Left renal cortex interstitium (tissue), 4 donors: Measurements from ENCODE around the gene MOV10L1. TPM values are rescaled to one million over a fixed set of nuclear protein-coding genes. Genes with fewer than 3 reads are reported as not detected.
"Not testable (repeated sequence)": the region's sequence is repeated elsewhere in the genome, so short reads cannot be mapped to it uniquely, and the experiment has no call there.

Source experiments
- DNase-seq, 4 donors: peaks; one replicate each; pipeline ENCODE4 v3.0.0-alpha.2; 2013; ENCODE audit warnings: low read depth in 4 of 4, low spot score in 2 of 4, missing footprints in 1 of 4
- polyA plus RNA-seq, 4 donors: library from polyadenylated mRNA; unstranded; fragments of 120-200 nt; gene quantifications; one replicate each; pipeline ENCODE4 v1.2.1, GENCODE V29; 2013; ENCODE audit not compliant: insufficient read length in 4 of 4

The MOV10L1 gene
- polyA plus RNA-seq, 4 donors, result 0.37 to 1.2 (median 0.86) TPM

- no peak for DNase-seq
Measured at GRCh38 chr22:50076646-50077535, 12.9 kb upstream of the MOV10L1 start.

GRCh38 chr22:50078246-50078645, 11.6 kb upstream of the MOV10L1 start:
- no peak for DNase-seq

- DNase-seq, result no peak
Measured at GRCh38 chr22:50078761-50079160, 11.0 kb upstream of the MOV10L1 start.

GRCh38 chr22:50080077-50080465, 9.7 kb upstream of the MOV10L1 start:
- DNase-seq, result no peak

- no peak for DNase-seq
Measured at GRCh38 chr22:50081426-50082196, 8.2 kb upstream of the MOV10L1 start.

GRCh38 chr22:50082197-50082715, 7.5 kb upstream of the MOV10L1 start:
- no peak for DNase-seq

GRCh38 chr22:50082961-50083461, 6.8 kb upstream of the MOV10L1 start:
- DNase-seq, result no peak

GRCh38 chr22:50083462-50084079, 6.2 kb upstream of the MOV10L1 start:
- no peak for DNase-seq

- no peak for DNase-seq
Measured at GRCh38 chr22:50084080-50084477, 5.7 kb upstream of the MOV10L1 start.

GRCh38 chr22:50084614-50085021, 5.2 kb upstream of the MOV10L1 start:
- no peak for DNase-seq

- no peak for DNase-seq
Measured at GRCh38 chr22:50085211-50085972, 4.4 kb upstream of the MOV10L1 start, which contains the start of gene MLC1. Gene MLC1 (minus strand): TSS chr22:50085426. CDS start chr22:50084902, 524 bp downstream.

- no peak for DNase-seq
Measured at GRCh38 chr22:50086526-50086925, 3.3 kb upstream of the MOV10L1 start.

GRCh38 chr22:50086975-50087374, 2.8 kb upstream of the MOV10L1 start:
- not testable (repeated sequence) for DNase-seq

GRCh38 chr22:50087646-50088045, 2.2 kb upstream of the MOV10L1 start:
- DNase-seq, result no peak

- no peak for DNase-seq
Measured at GRCh38 chr22:50088096-50088495, 1.7 kb upstream of the MOV10L1 start.

GRCh38 chr22:50089231-50089630, 575 bp upstream of the MOV10L1 start:
- no peak for DNase-seq

- no peak for DNase-seq
Measured at GRCh38 chr22:50090412-50090714, 557 bp downstream of the MOV10L1 start.

GRCh38 chr22:50091092-50091768, 1.4 kb downstream of the MOV10L1 start:
- DNase-seq, result no peak

- no peak for DNase-seq
Measured at GRCh38 chr22:50092342-50092741, 2.5 kb downstream of the MOV10L1 start.

- no peak for DNase-seq
Measured at GRCh38 chr22:50098052-50098451, 8.2 kb downstream of the MOV10L1 start.
